Adrenal gland (tissue), 12 donors: ENCODE results near the gene SEZ6. TPM values are rescaled to one million over a fixed set of nuclear protein-coding genes. Genes with fewer than 3 reads are reported as not detected.

Experiments
- DNase-seq, 7 donors: peaks; one replicate each; pipeline ENCODE4 v3.0.0-alpha.2; 2019 to 2020
- H3K27ac ChIP-seq, 5 donors: fragments of 200-600 bp; sonication (generic) in 4 of 5; 1 replicate in 3 of 5; 2 replicates in 2 of 5; pipeline versions ENCODE4 v1.5.1 to v1.8.0; 2016 to 2020; ENCODE audit warnings: mild to moderate bottlenecking in 1 of 5
- H3K27me3 ChIP-seq: fragments of 200-600 bp; 2 replicates; pipeline ENCODE4 v1.8.0; 2021
- H3K36me3 ChIP-seq, 2 donors: fragments of 200-600 bp; replicated peaks in 1 of 2; 1 replicate in 1 of 2; 2 replicates in 1 of 2; pipeline versions ENCODE4 v1.5.1 to v1.8.0; 2018 to 2022
- H3K4me1 ChIP-seq, 2 donors: fragments of 200-600 bp; replicated peaks in 1 of 2; 1 replicate in 1 of 2; 2 replicates in 1 of 2; pipeline versions ENCODE4 v1.5.1 to v1.8.0; 2018 to 2021
- H3K4me3 ChIP-seq, 4 donors: fragments of 200-600 bp; sonication (generic) in 3 of 4; one replicate each; pipeline ENCODE4 v1.5.1; 2016 to 2018
- H3K9me3 ChIP-seq, 3 donors: fragments of 200-600 bp; sonication (generic) in 1 of 3; replicated peaks in 1 of 3; 1 replicate in 2 of 3; 2 replicates in 1 of 3; pipeline versions ENCODE4 v1.5.1 to v1.8.0; 2016 to 2021
- POLR2A ChIP-seq, 2 donors: fragments of 450-650 bp; IDR thresholded peaks; one replicate each; pipeline ENCODE4 v1.6.1; 2017; ENCODE audit warnings: antibody characterized with exemption in 2 of 2, mild to moderate bottlenecking in 2 of 2, moderate library complexity in 1 of 2
- WGBS, 4 donors: extraction: QIAGEN DNeasy Blood & Tissue Kit in 2 of 4; methylation state at CpG; one replicate each; pipeline versions ENCODE4 v1.1.5 to v1.1.7; 2013 to 2017; 5-methylcytosine and 5-hydroxymethylcytosine counted together
- intact Hi-C, 2 donors: fragments of 100-400 bp; cut with DNase I; formaldehyde crosslinking; loops; one replicate each; pipeline versions ENCODE4 v1.14.1 to v1.15.0; 2022 to 2023
- polyA plus RNA-seq, 3 donors: library from polyadenylated mRNA; stranded (reverse); fragments of 200-250 nt in 2 of 3; fragments of 350-450 nt in 1 of 3; fragmentation: Illumina TruSeq in 1 of 3; extraction: RNeasy Lipid Tissue Mini Kit (QIAGEN cat#74804) in 1 of 3; gene quantifications; one replicate each; pipeline ENCODE4 v1.2.3, GENCODE V29; 2013 to 2014
- total RNA-seq, 9 donors: library from RNA; depleted of rRNA in 4 of 9; stranded (reverse); fragments of >200 nt in 4 of 9; fragments of 120-200 nt in 1 of 9; fragmentation: NEBNext Ultra II Directional in 1 of 9; extraction: Animal tissue kit (Norgen Biotek cat#: 25700) in 1 of 9; gene quantifications; one replicate each; pipeline versions ENCODE4 v1.1.0 to v1.2.4, GENCODE V29; 2013 to 2023
- TF ChIP-seq, protein P1 (sequence below), 6 experiments: fragments of 450-650 bp in 4 of 6; fragments of 200-600 bp in 2 of 6; sonication (generic) in 1 of 6; IDR thresholded peaks; 1 replicate in 5 of 6; 2 replicates in 1 of 6; pipeline versions ENCODE4 v1.5.1 to v1.8.0; 2016 to 2021; ENCODE audit warnings: antibody characterized with exemption in 6 of 6, mild to moderate bottlenecking in 2 of 6, moderate library complexity in 1 of 6
- donor health status: healthy with polysubstance abuse.
- donor health status: Bipolar disorder and iron deficiency.
- donor health status: DM: yes; HTN: yes; CAD: no.
- donor health status: DM: no; HTN: no; CAD: no.
- donor health status: DM: no; HTN: no; CAD: no.
- donor health status: DM: yes; HTN: yes; CAD: no.

The SEZ6 gene
- total and polyA plus RNA-seq, 12 donors: 0.11 to 1.0 (median 0.33) TPM; not detected in 6

- intact Hi-C loops: no loop called here
- no peaks in the 10 kb centered on the region for H3K9me3 ChIP-seq
- H3K27me3 ChIP-seq: no peaks in the 10 kb centered on the region
- 60 to 70% (median 65%) methylated on average over 6 of the region's 6 CpGs for WGBS, 4 donors
- no peak overlapping the region for H3K4me3 ChIP-seq
- no peaks in the 10 kb centered on the region for H3K36me3 ChIP-seq
- TF ChIP-seq, protein P1, sequence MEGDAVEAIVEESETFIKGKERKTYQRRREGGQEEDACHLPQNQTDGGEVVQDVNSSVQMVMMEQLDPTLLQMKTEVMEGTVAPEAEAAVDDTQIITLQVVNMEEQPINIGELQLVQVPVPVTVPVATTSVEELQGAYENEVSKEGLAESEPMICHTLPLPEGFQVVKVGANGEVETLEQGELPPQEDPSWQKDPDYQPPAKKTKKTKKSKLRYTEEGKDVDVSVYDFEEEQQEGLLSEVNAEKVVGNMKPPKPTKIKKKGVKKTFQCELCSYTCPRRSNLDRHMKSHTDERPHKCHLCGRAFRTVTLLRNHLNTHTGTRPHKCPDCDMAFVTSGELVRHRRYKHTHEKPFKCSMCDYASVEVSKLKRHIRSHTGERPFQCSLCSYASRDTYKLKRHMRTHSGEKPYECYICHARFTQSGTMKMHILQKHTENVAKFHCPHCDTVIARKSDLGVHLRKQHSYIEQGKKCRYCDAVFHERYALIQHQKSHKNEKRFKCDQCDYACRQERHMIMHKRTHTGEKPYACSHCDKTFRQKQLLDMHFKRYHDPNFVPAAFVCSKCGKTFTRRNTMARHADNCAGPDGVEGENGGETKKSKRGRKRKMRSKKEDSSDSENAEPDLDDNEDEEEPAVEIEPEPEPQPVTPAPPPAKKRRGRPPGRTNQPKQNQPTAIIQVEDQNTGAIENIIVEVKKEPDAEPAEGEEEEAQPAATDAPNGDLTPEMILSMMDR (IDR thresholded peaks at IDR 0.05): no peak
- no peak for TF ChIP-seq POLR2A (IDR thresholded peaks at IDR 0.05)
- no peak for DNase-seq
- H3K27ac ChIP-seq: no peak overlapping the region
- peaks cover 6 to 11% of the 10 kb centered on the region in 2 donors for H3K4me1 ChIP-seq
These were observed 18.6 kb upstream of the SEZ6 start for GRCh38 chr17:29024316-29024952.

DNA sequence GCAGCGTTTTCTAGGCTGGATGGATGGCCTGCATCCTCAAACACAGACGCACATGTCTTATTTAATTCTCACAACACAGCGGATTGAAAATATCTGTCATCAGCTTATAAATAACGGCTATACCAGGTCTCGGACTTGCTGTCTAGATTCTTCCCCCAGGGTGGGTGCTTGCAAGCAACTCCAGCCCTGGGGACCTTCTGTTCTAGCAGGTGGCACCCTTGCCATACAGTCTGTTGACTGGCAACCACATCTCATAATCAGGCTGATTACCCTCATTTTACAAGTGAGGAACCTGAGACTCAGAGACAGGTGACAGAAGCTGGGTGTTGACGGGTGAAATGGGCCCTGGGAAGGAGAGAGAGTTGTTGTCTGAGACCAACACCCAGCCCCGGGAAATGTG is 16.2 kb upstream of the SEZ6 start:
- H3K9me3 ChIP-seq: no peaks in the 10 kb centered on the region
- peaks cover 7 to 13% of the 10 kb centered on the region in 2 donors for H3K4me1 ChIP-seq
- no peak overlapping the region for H3K4me3 ChIP-seq
- DNase-seq: no peak
- no peaks in the 10 kb centered on the region for H3K36me3 ChIP-seq
- H3K27ac ChIP-seq: no peak overlapping the region
- TF ChIP-seq POLR2A (IDR thresholded peaks at IDR 0.05): no peak
- TF ChIP-seq, protein P1 (IDR thresholded peaks at IDR 0.05): no peak
- intact Hi-C loops: no loop called here
- 74 to 89% (median 81%) methylated on average over 7 of the region's 7 CpGs for WGBS, 4 donors
- H3K27me3 ChIP-seq: peaks cover 5% of the 10 kb centered on the region

DNA sequence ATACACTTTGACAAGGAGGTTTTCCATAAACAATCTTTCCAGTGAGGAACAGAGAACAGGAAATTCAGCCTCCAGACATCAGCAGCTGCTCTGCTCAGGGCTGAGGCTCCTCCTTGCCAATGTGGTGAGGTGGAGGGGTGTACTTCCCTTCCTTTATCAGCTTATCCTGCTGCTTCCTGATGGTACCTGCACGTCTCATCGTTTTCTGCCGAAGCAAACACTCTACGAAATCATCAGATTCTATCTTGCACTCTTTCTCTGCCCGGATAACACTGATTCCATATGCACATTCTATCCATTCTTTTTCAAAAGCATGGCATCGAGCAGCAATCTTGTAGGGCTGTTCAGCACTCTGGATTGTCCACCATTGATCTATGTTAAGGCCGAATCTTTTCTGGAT is 15.4 kb upstream of the SEZ6 start:
- H3K4me3 ChIP-seq: no peak overlapping the region
- WGBS, 4 donors: 71 to 73% (median 73%) methylated on average over 7 of the region's 7 CpGs
- intact Hi-C loops: no loop called here
- DNase-seq: no peak
- H3K27me3 ChIP-seq: peaks cover 13% of the 10 kb centered on the region
- peaks cover 7 to 13% of the 10 kb centered on the region in 2 donors for H3K4me1 ChIP-seq
- no peaks in the 10 kb centered on the region for H3K9me3 ChIP-seq
- no peaks in the 10 kb centered on the region for H3K36me3 ChIP-seq
- no peak overlapping the region for H3K27ac ChIP-seq
- no peak for TF ChIP-seq POLR2A (IDR thresholded peaks at IDR 0.05)
- TF ChIP-seq, protein P1 (IDR thresholded peaks at IDR 0.05): no peak

DNA sequence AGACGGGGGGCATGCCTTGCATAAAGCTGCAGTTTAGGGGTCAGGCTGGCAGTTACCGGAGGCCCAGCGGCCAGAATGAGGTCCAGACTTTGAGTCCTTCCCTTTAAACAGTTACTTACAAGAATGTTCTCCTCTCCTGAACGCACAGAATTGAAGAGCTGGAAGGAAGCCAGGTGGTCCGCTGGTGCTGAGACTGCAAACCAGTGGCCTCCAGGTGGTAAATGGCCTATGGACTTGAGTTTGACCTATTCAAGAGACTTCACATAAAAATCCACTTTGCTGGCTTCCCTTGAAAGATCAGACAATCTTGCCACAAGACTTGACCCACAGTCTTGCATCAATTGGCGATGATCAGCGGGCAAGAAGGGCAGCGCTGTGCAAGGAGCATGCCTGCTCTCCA is 14.7 kb upstream of the SEZ6 start:
- H3K4me1 ChIP-seq: peaks cover 7 to 13% of the 10 kb centered on the region in 2 donors
- H3K27me3 ChIP-seq: peaks cover 14% of the 10 kb centered on the region
- WGBS, 4 donors: 73 to 88% (median 82%) methylated on average over 7 to 8 of the region's 8 CpGs

More for the DNA sequence above, 14.7 kb upstream of the SEZ6 start:
- Histone ChIP-seq H3K4me3 (no peak overlapping the region), H3K27ac (no peak overlapping the region), H3K36me3 (no peaks in the 10 kb centered on the region), H3K9me3 (no peaks in the 10 kb centered on the region)
- DNase-seq: no peak
- intact Hi-C loops: no loop called here
- TF ChIP-seq, protein P1 (IDR thresholded peaks at IDR 0.05): no peak
- no peak for TF ChIP-seq POLR2A (IDR thresholded peaks at IDR 0.05)
